ENCODE measurements around the gene CSNK1G1. TPM values are rescaled to one million over a fixed set of nuclear protein-coding genes. Genes with fewer than 3 reads are reported as not detected.

CSNK1G1 gene
- total RNA-seq, 1 donor from 2014 or later, result 19.8 TPM

DNA sequence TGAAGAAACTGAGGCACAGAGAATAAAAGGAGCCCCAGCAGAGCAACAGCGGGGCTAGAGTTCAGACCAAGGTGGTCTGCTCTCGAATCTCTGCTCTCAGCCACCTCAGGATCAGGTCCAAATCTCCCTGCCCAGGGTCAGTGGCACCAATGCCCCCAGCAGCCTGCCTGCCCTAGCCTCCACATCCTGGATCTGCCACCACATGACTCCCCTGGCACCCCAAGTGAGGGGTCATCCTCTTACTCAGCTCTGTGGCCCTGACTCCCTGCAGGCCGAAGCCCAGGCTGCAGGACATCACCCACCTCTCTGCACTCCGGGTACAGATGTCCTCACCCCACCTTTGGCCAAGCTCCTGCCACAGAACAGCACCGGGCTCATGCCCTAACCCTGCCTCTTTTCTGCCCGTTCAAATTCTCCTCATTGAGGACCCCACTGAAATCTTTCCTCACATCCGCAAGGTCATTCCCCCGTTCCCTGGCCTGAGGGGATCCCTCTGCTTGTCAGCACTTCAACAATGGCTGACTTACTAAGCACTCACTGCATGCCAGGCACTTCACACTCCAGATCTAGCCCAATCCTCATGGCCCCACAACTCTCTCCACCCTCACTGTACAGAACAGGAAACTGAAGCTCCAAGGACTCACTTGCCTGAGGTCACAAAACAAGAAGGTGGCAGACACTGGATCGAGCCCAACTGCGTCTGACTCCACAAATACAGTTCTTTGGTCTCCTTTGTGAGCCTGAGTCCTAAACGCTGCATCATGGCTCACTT, 197.4 kb downstream of the CSNK1G1 start:
- ATAC-seq, result no peak
- intact Hi-C loops (cut with DNase I), result no loop called here

DNA sequence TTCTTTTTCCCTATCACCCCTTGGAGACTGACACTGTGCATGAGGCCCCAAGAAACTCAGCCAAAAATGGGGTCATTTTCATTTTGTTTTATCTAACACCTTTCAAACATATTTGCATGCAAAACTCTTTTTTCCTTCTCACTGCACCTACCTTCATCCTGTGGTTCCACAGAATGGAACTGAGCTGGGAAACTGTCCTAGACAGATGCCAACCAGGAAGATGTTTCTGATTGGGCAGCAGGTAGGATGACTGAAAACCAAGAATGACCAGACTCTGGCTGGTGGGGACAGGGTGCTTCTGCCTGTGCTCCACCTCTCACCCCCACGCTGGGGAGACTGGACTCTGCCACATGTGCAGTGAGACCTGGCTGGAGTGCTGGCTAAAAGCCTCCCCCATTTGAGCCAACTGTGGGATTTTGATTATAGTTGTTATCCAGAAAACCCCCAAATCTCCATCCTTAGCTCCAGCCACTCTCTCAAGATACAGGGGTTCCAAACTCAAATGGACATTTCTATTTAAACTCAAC, 198.3 kb downstream of the CSNK1G1 start:
- TF ChIP-seq CTCF (IDR thresholded peaks at IDR 0.05), result no peak
- Histone ChIP-seq H3K4me3 (no peak overlapping the region), H3K27me3 (peaks cover 5% of the 10 kb centered on the region), H3K27ac (no peak overlapping the region), H3K9me3 (no peaks in the 10 kb centered on the region), H3K36me3 (peaks cover 79% of the 10 kb centered on the region), H3K4me1 (peaks cover 41% of the 10 kb centered on the region)
- intact Hi-C loops (cut with DNase I), result no loop called here
- ATAC-seq (no peak), DNase-seq (no peak)

More for the DNA sequence above, 197.4 kb downstream of the CSNK1G1 start:
- no peaks in the 10 kb centered on the region for H3K27me3 ChIP-seq
- no peak for DNase-seq
- no peak overlapping the region for H3K27ac ChIP-seq
- peaks cover 79% of the 10 kb centered on the region for H3K36me3 ChIP-seq
- H3K9me3 ChIP-seq, result no peaks in the 10 kb centered on the region
- no peak overlapping the region for H3K4me3 ChIP-seq
- no peak for TF ChIP-seq CTCF (IDR thresholded peaks at IDR 0.05)
- peaks cover 37% of the 10 kb centered on the region for H3K4me1 ChIP-seq

DNA sequence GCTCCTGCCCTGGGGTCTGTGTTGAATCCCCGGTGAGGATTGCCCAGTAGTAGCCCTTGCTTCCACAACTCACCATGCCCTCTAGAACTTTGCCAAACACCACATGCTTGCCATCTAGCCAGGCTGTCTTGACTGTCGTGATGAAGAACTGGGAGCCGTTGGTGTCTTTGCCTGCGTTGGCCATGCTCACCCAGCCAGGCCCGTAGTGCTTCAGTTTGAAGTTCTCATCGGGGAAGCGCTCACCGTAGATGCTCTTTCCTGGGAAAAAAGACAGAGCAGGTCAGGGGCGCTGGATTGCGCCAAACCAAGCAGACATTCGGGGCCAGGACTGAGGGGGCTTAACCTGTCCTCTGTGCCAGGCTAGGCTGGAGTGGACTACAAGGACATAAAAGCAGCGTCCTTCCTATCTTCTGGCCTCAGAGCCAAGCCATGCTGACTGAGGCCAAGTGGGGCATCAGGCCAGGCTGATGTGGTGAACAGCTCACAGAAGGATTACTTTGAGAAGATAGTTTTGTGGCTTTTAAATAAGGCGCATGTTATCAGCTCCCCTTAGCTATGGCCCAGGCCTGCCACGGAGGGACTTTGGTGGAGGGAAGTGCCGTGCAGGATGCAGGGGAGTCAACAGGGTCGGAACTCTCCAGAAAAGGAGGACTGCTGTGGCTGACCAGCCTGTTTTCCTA, 199.2 kb downstream of the CSNK1G1 start:
- Histone ChIP-seq H3K36me3 (peaks cover 79% of the 10 kb centered on the region), H3K27me3 (peaks cover 12% of the 10 kb centered on the region), H3K4me3 (no peak overlapping the region), H3K9me3 (no peaks in the 10 kb centered on the region), H3K4me1 (peaks cover 44% of the 10 kb centered on the region), H3K27ac (no peak overlapping the region)
- TF ChIP-seq CTCF (IDR thresholded peaks at IDR 0.05), result no peak
- ATAC-seq (no peak), DNase-seq (no peak)
- intact Hi-C loops (cut with DNase I), result no loop called here

DNA sequence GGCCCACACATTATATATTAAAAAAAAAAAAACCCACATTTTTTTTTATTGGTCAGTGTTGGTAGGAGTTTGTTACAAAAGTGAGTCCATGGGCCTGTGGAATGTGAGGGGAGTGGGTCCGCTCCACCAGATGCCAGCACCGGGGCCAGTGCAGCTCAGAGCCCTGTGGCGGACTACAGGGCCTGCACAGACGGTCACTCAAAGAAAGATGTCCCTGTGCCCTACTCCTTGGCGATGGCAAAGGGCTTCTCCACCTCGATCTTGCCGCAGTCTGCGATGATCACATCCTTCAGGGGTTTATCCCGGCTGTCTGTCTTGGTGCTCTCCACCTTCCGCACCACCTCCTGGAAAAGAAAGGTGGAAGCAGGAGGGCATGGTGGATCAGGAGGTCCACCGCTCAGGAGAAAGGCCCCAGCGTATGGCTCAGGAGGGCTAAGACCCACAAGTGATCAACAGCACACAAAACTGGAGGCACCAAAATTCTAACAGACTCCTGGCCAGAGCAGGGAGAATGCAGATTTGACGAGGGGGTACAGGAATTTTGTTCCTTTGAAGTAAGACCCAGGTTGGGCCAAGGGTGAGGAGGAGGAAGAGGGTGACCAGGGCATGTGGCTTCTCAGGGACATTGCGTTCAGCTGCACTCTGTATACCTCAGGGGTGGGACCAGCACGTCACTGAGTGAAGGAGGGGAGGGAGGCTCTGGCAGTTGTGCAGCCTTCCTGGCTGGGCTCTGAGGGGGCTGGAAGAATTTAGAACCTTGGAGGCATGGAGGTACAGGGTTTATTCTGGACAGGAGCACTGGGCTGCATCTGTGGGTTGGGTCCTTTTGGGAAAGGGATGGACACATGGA, 199.9 kb downstream of the CSNK1G1 start:
- no peak for TF ChIP-seq CTCF (IDR thresholded peaks at IDR 0.05)
- H3K36me3 ChIP-seq, result peaks cover 72% of the 10 kb centered on the region
- H3K4me3 ChIP-seq, result no peak overlapping the region
- DNase-seq (no peak), ATAC-seq (no peak)
- H3K27ac ChIP-seq, result no peak overlapping the region
- peaks cover 38% of the 10 kb centered on the region for H3K4me1 ChIP-seq
- peaks cover 18% of the 10 kb centered on the region for H3K27me3 ChIP-seq
- no peaks in the 10 kb centered on the region for H3K9me3 ChIP-seq
- intact Hi-C loops (cut with DNase I), result no loop called here

Data from upper lobe of right lung (tissue), 1 donor.